HK-2 (cell line): Measurements from ENCODE around the gene SEC14L1.

Experiments
- DNase-seq: peaks from one replicate; pipeline ENCODE4 v3.0.0-alpha.2; 2018; ENCODE audit not compliant: unreplicated experiment

SEC14L1 gene

DNA sequence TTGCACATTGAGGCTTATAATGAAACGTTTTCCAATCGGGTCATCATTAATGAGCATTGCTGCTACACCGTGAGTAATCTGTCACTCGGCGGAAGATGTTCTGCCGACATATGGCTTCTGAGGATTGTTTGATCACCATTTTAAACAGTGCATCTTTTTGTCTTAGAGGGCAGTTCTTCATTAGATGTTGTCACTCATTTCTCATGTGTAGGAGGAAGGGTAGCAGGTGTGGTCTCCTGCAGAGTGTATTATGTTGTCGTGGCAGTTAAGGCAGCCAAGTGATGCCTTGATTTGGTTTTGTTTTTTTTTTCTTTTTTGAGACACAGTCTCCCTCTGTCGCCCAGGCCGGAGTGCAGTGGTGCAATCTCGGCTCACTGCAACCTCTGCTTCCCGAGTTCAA lies 50.5 kb downstream of the SEC14L1 start:
- no peak for DNase-seq

DNA sequence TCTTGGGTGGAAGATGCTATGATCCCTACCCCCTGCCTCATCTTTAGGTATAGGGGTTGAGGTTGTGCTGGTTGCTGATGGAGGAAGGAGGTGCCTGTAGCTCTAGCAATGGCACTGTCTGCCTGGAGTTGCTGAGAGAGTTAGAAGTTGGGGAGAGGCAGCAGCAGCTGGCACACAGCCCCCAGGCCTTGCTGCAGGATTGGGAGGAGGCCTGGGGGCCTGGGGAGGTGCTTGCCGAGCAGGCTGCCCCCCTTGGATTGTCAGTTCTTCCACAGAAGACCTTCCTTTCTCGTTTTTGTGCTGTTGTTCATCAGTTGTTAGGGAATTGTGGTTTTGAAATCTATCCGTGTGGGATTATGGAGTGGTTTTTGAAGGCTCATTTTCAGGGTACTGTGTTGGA lies 52.9 kb downstream of the SEC14L1 start:
- no peak for DNase-seq

DNA sequence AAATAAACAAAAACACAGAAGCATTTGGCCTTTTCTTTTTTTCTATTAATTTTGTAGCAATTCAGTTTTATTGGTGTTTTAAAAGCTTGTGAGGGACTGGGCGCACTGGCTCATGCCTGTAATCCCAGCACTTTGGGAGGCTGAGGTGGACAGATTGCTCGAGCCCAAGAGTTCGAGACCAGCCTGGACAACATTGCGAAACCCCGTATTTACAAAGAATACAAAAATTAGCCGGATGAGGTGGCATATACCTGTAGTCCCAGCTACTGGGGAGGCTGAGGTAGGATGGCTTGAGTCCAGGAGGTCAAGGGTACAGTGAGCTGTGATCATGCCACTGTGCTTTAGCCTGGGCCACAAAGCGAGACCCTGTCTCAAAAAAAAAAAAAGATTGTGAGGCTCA lies 53.4 kb downstream of the SEC14L1 start:
- no peak for DNase-seq

DNA sequence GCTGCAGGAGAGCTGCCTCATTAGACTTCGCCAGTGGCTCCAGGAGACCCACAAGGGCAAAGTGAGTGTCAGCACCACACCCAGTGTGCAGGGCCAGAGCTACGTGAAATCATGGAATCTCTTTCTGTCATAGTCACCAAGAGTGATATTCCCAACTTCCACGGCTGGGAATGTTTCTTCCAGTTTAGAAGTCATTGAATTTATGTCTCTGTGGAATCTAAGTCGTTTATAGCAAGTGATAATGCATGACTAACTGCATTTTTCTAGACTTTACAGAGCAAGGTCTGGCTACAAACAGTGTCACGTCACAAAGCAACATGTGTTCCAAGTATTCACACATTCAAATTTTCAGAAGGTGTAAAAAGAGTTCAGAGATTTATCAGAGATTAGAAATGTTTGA lies 55.5 kb downstream of the SEC14L1 start:
- DNase-seq, result no peak

DNA sequence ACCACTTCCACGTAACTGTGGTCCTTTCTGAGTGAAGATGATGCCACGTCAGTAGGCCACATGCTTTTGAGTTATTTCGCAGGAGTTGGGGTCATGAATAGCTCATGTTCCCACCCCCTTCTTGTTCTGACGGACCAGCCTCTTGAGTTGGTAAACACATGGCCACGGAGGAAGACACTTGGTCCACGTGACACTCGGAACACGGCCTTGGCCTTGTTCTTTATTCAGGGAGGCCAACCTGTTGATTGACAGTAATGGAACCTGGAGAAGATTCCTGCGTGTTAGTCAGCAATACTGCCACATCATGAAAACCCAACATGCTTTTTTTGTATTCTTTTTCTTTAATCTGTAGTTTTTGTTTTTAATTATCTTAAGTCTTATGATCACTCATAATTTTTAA lies 56.3 kb downstream of the SEC14L1 start:
- no peak for DNase-seq

DNA sequence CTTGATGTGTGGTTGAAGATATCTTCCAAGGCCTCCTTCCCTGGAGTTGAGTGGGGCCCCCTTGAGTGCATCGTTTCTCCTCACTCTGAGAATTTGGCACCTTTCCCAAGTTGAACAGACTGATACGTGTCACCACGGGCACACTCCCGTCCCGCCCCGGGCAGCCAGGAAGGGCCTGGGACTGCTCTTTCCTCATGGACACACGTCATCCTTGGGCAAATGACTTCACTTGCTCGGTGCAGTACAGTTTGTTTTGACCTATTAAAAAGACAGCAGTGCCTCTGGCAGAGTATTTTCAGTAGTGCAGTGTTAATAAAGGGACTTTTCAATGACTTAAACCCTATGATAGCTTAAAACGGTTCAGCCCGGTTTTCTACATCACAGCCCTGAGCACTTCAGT lies 59.9 kb downstream of the SEC14L1 start:
- no peak for DNase-seq

DNA sequence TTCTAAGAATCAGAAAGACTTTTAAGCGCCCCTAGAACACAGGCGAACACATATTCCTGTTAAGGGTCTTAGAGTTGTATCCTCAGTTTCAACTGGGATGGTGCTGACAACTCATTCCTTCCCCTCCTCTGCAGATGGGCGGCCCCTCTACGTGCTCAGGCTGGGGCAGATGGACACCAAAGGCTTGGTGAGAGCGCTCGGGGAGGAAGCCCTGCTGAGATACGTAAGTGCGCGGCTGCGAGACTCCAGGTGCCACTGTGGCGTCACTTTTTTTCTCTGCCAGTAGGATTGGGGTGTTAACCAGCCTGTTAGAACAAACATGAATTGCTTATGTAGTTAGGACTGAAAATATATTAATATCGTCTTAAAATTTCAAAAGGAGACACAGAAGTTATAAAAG lies 62.7 kb downstream of the SEC14L1 start:
- no peak for DNase-seq

DNA sequence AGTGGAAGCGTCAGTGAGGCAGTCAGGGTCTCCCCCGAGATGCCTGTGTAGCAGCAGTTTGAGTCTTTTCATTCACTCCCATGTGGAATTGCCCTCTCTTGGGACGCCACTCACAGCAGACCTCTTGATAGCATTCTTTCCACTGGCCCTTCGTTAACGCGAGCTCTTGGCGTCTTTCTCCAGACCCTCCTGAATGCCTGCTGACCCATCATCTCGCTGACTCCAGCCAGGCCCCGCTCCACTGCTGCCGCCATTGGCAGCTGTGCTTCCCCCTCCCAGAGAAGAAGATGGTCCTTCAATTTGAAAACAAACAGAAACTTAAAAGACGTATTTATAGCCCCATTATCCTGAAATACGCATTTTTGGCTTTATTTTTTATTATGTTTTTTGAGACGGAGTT lies 63.1 kb downstream of the SEC14L1 start:
- no peak for DNase-seq

DNA sequence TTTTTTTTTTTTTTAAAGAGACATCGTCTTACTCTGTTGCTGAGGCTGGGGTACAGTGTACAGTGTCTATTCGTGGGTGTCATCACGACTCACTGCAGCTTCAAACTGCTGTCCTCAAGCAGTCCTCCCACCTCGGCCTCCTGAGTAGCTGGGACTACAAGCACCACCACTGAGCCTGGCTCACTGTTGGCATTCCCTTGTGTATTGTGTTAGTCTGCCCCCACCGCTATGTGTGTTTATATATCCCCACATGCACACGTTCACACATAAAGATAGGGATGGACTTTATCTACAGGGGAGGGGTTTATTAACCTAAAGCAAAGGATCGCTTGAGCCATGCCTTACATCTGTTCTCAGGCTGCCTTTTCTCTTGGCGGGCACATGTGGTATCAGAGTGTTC lies 63.8 kb downstream of the SEC14L1 start:
- DNase-seq, result no peak

DNA sequence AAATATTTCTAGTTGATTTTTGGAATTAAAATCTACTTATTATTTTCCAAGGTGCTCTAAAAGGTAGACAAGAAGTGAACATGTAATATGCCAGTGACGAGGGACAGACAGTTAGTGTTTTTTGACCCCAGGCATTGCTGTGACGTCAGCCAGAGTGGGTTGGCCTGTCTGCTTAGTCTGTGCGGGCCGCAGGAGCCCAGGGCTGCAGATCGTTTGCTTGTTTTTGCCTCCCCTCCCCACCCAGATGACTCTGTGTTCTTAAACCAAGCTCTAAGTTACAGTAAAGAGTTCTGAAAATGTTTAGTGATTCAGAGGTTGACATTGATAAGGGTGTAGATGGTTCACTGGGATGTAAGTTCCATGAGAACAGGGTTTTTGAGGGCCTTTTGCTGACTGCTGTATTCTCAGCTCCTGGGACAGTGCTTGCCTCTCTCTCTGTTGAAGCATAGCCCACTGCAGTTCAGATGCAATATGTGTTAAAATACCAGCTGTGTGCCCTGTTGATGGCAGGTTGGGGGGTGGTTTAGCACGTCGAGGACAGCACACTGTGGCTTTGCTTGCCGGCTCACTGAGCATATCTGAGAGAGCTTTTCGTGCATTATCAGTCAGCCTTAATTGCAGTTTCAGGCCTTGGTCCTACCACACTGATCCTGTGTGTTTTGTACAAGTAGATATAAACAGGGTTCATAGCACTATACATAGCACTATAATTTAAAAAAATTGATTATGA lies 64.8 kb downstream of the SEC14L1 start:
- DNase-seq, result no peak

DNA sequence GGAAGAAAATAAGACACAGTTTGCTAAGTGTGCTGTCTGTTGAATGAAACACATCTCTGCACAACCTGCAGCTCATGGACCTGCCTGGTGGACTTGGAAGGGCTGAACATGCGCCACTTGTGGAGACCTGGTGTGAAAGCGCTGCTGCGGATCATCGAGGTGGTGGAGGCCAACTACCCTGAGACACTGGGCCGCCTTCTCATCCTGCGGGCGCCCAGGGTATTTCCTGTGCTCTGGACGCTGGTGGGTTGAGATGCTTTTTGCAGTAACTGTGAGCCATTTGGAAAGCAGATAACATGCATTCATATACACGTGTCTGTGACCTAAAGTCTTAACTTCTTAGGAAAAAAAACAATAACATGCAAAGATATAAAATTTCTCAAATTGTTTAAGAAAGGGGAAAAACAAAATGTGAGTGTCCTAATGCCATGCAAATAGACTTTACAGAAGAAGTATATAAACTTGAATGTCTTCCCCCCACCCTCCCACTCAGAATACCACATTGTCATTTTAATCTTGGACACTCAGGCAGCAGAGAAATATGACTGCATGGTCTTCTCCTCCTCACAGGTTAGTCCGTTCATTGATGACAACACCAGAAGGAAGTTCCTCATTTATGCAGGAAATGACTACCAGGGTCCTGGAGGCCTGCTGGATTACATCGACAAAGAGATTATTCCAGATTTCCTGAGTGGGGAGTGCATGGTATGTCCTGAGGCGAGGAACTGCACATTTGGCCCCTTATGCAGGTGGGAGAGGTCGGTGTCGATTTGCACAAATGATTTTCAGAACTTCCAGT lies 65.6 kb downstream of the SEC14L1 start:
- no peak for DNase-seq

DNA sequence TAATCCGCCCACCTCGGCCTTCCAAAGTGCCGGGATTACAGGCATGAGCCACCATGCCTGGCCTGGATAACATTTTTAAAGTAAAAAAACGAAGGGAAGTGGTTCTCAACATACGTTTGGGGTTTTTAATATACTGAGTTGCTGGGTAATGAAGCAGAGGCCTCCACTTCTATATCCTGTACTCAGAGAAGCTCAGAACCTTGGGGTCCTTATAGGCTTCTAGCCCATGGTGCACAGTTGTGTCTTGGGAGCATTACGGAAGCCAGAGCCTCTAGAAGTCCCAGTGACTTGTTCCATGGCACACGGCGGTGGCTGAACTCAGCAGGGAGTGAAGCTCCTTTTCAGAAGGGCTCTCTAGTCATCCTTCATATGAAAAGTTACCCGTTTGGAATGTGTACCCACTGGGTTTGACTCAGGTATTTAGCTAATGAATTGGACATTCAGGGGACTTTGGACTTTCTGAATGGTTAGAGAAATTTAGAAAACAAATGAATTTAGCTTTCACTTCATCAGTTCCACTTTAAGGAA lies 67.0 kb downstream of the SEC14L1 start:
- DNase-seq, result no peak

DNA sequence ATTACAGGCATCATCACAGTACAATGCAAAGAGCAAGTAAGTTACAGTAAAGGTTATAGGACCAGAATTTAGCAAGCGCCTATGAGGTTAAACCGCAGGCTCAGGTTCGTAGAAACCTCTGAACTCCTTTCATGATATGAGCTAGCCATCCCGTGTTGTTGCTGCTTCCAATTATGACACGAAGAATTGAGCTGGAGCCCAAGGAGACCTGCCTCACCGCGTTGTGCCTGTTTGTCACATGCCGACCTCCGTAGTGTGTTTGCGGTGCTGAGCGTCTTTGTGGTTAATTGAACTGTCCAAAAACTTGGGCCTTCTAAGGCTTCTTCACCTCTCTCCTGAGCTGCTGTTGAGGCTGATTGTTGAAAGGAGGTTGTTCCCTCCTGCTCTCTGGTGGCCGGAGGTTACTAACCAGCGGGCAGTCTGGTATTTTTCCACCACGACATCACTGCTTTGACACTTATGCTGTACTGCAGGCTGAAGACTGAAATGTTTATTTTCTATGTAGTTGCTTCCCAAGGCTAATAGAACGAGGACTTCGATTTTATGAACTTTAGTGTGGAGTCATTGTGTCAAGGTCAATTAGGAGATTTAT lies 67.5 kb downstream of the SEC14L1 start:
- no peak for DNase-seq

DNA sequence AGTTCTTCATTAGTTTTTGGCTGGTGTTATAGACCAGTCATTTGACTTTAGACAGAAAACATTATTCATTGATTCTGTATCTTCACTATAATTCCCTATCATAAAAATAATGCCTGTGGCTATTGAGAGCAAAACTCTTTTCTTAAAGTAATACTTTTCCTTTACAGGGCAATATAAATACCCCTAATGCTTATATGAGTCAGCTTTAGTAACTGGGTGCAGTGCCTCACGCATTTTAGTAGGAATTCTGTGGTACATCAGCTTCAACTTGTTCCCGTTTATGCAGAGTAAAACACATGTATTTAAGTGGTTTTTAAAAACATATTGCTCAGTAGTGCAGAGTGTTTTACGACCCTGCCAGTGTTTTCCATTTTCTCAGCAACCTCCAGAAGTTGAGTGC lies 68.1 kb downstream of the SEC14L1 start:
- no peak for DNase-seq

DNA sequence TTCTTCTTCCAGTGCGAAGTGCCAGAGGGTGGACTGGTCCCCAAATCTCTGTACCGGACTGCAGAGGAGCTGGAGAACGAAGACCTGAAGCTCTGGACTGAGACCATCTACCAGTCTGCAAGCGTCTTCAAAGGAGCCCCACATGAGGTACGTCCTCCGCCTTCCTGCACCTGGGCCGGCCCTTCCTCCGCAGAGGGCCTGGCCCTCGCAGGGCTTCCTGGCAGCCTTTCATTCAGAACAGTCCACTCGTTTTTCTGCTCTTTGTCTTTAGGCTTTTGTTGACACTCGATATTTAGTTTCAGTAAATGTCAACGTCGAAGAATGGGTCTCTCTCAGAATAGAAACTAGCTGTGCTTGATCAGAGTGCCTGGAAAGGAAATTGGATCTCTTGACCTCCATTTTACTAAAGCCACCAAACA lies 68.6 kb downstream of the SEC14L1 start:
- DNase-seq, result no peak

DNA sequence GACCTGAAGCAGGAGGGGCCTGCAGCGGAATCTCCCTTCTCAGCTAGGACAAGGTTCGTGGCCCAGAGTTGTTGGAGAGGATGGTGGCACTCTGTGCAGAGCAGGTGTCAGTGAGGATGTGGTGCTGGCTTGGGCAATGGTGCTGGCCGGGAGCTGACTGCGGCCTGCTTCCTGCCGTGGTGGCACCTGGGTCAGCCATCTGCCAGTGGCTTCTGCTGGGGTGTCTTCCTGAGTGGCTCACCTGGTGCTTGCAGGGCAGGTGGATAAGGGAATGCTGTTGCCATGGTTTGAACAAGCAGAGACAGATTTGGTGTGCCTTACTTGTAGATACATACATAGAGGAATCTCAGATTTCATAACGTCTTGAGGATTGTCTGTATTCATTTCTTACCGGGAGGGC lies 69.6 kb downstream of the SEC14L1 start:
- no peak for DNase-seq

DNA sequence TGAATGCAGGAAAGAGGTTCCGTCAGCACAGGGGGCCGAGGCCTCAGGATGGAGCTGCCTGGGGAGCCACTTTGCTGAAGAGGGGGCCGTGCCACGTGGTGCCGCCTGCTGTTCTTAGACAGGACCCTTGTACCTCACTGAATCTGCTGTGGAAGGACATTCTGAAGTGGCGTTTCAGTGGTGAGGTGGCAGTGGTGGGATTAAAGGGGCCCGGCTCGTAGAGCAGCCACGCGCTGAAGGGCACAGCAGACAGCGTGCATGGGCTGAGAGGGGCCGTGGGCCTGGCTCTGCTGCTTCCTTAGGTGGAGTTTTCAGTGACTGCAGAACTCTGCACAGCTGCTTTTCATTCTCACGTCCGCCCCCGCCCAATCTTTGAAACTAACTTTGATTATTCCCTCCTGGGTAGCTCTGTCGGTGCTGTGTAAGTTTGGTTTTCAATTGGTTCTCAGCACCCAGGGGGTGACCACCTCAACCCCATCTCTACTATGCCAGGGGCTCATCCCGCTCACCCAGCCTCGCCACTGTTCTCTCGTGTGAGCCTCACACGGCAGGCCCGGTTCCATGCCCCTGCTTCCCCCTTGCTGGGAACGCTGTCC lies 70.3 kb downstream of the SEC14L1 start:
- no peak for DNase-seq

DNA sequence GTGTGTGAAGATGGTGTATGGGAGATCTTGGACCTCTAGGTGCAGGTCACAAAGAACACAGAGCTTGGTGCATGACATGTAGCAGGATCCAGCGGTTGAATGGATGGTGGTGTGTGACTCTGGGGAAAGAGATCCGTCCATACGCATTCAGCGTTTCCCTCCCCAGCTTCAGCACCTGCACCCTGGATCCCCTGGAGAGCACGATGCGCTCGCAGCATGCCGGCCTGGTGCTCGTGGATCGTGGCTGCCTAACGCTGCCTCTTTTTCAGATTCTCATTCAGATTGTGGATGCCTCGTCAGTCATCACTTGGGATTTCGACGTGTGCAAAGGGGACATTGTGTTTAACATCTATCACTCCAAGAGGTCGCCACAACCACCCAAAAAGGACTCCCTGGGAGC lies 70.9 kb downstream of the SEC14L1 start:
- no peak for DNase-seq

DNA sequence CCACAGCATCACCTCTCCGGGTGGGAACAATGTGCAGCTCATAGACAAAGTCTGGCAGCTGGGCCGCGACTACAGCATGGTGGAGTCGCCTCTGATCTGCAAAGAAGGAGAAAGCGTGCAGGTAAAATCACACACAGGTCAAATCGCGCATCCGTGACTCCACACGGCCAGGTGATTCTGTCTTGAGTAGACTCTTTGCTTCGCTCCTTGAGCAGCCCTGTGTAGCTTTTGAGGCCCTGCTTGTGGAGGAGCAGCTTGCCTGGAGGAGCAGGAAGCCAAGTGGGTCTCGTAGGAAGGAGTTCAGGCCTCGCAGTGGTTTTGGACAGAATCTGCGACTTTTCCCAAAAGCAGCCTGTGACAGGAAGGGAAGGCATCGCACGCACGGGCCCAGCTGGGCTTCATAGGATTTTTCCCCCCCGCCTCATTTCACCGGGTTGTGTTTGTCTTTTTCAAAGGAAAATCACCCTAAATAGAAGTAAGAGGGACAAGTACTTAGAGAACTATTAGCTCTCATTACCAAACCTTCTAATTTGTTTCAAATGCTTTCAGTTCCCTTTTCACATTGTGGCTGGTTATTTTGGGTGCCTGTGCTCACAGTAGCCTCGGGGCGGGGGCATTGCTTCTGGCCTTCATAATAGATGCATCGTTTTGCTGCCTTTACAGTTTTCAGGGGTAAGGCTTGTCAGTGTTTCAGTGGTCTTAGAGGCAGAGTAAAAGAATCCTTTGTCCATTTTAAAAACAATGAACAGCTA lies 71.5 kb downstream of the SEC14L1 start:
- no peak for DNase-seq

DNA sequence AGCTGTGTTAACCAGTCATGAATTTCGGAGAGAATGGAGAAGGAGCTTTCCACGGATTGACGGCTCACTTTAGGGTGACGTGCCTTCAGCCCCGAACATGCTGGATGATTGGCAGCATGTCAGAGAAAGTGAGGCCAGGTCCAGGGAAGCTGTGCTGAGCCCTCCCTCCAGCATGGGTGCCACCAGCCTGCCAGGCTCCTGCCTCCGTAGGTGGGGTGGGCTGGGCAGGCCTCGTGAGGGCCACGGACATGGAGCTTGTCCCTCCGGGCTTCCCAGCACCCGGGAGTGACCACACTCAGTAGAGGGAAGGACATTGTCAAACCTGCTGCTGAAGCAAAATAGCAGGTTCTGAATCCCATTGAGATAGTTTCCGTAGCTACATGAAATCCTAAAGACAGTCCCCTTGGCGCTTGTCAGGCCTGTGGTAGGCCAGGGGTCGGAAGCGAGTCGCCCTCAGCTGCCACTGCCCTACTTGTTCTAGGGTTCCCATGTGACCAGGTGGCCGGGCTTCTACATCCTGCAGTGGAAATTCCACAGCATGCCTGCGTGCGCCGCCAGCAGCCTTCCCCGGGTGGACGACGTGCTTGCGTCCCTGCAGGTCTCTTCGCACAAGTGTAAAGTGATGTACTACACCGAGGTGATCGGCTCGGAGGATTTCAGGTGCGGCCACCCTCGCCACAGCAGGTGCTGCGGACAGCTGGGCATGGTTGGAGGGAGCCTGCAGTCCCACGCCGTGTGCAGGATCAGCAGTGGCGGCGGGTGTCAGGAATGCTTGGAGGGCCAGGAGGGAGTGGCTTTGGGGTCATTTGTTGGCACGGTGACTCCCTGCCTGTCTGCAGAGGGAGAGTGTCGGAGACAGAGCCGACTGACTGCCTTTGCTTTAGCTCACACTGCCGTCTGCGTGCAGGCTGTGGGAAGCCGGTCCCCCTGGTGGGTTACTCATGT lies 72.3 kb downstream of the SEC14L1 start:
- no peak for DNase-seq

DNA sequence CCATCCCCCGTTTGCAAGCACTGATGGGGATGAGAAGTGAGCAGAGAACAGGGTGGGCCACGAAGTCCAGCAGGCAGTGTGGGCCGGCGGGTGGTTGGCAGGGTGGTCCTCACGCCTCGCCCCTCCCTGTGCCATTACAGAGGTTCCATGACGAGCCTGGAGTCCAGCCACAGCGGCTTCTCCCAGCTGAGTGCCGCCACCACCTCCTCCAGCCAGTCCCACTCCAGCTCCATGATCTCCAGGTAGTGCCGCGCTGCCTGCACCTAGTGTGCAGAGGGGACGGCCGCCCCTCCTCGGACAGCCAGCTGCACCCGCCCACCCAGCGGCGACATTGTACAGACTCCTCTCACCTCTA lies 73.0 kb downstream of the SEC14L1 start:
- no peak for DNase-seq
